ENCODE data around the gene DNASE1.
A peak's percentile ranks its signal among the peaks of the same experiment; 100 is the strongest.
"Not testable (repeated sequence)": the region's sequence is repeated elsewhere in the genome, so short reads cannot be mapped to it uniquely, and the experiment has no call there.

The DNASE1 gene

DNA sequence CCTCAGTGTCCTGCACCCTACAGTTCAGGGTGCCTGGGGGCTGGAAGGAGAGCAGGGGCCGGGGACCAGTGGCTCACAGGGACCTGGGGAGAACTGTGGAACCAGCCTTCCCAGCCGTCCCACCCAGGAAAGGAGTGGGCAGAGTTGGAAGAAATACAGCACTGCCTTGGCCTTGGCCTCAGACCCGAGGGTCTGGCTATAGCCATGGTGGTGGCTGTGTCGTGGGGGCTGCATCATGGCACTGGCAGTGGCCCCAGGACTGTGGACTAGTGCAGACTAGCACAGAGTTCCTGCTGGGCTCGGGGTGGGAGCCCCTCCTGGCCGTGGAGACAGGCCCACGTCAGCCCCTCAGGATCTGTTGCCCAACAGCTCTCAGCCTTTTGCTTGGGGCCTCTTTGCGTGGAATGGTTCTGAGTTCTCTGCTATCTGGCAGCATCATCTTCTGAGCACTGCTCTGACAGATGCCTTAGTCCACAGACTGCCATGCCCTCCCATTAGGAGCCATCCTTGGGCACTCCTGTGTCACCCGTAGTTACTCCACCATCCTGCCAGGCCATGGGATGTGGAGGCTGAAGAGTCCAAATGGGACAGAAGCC is 12.6 kb upstream of the DNASE1 start:
- no peak for DNase-seq

DNA sequence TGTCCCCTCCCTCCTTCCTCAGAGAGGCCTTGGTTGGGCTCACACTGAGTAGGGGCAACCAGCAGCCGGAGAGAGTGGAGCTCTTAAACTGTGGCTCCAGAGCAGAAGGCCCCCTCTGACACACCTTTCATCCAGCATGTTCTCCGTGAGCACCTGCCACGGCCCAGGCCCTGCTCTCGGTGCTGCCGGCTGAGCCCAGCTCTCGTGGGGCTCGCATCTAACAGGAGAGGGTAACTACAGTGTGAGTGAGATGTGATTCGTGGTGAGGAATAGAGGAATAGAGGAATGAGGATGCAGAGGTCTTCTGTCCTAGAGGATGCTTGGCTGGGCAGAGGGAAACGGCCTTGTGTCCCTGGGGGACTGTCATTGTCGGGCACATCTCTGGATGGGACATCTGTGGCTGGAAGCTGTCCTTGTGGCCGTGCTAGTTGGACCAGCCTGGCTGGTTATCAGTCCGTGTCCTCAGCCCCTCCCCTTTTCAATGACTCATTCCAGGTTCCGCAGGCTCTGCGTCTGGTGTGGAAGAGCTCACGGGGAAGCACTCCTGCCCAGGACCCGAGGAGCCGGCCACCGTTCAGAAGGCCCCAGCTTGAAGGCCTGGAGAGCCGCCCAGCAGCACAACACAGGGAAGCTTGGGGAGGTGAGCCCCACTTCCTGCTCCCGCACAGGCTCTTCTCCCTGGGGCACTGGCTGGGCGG is 11.9 kb upstream of the DNASE1 start:
- DNase-seq, result peak; percentile 19

DNA sequence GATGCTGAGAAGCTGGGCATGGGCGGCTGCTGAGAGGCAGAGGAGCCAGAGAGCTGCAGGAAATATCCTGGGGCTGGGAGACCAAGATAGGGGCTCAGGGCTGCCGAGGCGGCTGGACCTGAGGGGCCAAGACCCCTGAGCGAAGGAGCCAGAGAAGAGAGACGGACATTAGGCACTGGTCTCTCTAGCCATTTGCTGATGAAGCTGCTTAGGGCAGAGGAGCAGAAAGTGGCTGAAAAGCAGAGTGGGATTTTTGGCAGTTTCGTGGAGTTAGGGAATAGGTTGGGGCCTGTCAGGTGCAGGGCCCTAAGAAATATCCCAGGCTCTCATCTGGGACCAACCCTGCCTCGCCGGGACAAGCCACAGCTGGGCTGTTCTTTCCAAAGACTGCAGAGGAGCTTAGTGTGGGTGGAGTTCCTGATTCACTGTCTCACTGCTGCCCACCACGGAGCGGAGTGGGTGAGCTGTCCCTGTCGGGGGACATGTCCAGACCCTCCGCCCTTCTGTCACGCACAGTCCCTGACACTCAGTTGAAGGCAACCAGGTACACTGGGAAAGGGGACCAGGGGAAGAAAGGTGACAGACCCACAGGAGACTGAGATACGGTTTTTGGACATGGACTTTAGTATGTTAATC is 11.3 kb upstream of the DNASE1 start:
- no peak for DNase-seq

DNA sequence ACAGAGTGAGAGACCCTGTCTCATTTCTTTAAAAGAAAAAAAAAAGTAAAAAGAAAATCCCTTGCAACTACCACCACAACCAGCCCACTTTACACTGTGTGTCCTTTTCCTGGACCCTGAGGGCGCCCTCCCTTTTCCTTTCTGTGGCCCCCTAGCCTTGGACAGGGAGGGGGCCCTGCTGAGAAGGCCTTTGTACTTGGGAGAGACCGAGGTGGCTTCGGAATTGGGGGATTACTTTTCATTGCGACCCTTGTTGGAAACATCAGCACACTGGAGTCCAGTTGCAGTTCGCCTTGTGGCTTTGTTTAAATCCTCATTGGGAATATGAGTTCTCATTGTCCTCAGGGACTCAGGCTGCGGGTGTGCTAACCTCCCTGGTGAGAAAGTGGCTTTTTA is 9.4 kb upstream of the DNASE1 start:
- DNase-seq, result no peak

DNA sequence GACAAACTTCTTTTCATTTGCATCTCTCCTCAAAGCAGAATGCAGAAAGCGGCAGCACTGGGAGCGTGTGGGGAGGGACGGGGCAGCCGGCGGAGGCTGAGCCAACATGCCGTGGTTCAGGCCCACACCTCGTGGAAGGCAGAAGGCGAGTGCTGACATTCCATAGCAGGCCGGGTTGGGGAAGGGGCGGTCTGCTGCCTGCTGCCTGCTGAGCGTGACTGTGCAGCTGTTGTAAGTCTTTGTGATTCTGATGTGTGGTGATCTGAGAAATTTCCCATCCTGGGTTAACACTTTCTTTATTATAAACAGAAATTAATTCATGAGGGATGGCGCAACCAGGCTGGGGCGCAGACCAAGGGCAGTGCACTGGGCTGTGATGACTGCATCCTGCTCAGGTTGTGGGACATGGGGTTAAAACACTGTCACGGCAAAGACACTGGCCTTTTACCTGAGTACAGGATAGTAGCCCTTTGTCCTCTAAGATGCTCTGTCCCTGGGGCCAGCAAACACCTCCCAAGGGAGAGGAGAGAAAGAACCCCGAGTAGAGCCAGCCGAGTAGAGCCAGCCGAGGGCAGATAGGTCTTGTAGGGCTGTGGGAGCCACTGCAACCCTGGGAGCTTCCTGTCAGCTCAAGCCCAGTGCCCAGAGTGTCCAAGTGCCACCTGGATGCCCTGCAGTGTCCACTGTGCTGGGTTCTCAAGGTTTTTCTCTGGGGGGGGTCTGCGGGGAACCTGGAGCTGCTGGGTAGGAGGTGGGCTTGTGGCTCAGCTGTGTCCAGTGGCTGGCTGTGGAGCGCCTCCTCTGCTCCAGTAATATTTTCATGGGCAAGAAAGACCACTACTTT is 8.8 kb upstream of the DNASE1 start:
- DNase-seq, result peak; percentile 47

DNA sequence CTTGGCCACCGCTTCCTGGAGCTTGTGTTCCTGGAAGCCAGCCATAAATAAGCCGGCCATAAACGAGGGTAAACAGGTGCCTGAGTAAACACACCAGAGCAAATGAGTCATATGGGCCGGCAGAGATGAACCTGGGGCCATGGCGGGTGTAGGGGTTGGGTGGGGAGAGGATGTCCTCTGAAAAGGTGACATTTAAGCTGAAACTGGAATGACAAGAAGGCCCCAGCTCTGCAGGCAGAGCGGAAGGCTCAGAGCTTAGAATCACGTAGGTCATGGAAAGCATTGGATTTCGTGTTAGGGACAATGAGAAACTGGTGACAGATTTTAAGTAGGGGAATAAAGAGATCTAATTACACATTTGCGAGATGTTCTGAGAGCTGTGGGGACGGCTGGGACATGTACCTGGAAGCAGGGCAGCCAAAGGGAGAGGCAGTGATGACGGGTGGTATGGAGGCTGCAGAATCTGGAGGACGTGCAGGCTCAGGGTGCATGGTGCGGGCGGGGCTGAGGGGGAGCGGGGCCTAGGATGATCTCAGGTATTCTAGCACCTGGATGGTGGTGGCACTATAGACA is 8.1 kb upstream of the DNASE1 start:
- DNase-seq, result no peak

DNA sequence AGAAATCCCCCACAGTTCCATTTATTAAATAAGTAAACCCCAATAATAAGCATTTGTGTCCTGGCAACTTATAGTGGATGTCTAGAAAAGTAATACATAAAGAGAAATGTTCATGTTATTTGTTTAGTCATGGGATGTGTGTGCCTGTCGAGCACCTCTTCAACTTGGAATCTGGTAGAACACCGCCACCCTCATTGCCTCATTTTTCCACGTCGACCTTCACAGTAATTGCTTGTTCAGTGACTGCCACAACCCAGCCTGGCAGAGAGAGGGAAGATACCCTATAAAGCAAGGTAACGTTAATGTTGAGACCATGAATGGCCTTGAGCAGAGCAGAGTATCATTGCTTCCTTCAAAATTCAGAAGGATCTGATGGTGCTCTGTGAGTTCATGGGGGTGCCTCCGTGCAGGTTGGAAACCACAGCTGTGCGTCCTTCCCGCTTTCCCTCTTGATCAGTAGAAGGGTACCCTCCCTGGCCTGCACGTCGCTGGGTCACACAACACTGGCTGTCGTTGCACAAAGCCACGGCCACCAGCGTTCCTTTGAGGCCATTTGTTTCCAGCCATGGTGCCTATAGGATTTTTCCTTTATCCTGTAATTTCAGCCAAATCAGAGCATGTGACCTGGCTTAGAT is 3.7 kb upstream of the DNASE1 start:
- no peak for DNase-seq

DNA sequence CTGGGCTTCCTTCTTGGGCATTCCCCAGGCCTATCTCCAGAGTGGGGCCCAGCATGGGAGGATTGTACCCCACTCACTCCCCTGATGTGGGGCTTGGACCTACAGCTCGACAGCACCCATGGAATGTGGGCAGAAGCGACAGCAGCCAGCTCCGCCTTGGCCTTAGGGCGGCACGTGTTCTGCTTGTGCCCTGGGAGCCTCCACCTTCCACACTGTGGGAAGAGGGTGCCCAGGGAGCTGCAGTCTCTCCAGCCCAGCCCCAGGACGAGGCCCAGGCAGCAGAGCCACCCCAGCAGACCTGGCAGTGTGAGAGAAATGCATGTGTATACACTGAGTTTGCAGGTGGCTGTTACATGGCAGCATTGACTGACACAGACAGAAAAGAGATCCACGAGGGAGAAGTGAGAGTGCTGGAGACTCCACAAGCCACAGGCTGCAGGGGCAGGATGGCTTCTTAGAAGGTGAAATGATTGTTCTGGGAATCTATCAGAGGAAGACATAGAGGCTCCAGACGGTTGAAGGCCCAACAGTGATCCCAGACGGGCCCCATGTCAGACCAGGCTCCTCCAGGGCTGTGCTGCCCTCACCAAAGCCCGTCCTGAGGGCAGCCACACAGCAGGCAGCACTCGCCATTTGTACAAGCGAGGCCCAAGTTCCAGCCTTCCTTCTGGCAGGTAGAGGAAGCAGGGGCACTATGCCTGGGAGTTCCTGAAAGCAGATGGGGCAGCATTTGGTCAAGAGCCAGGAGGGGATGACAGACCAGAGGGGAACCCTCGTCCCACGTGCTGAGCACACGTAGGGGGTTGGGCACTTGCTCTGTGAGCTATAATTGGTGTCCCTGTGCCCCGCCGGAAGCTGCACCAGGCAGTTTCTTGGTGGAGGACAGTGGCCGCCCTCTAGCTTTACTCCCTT is 2.8 kb upstream of the DNASE1 start:
- no peak for DNase-seq

DNA sequence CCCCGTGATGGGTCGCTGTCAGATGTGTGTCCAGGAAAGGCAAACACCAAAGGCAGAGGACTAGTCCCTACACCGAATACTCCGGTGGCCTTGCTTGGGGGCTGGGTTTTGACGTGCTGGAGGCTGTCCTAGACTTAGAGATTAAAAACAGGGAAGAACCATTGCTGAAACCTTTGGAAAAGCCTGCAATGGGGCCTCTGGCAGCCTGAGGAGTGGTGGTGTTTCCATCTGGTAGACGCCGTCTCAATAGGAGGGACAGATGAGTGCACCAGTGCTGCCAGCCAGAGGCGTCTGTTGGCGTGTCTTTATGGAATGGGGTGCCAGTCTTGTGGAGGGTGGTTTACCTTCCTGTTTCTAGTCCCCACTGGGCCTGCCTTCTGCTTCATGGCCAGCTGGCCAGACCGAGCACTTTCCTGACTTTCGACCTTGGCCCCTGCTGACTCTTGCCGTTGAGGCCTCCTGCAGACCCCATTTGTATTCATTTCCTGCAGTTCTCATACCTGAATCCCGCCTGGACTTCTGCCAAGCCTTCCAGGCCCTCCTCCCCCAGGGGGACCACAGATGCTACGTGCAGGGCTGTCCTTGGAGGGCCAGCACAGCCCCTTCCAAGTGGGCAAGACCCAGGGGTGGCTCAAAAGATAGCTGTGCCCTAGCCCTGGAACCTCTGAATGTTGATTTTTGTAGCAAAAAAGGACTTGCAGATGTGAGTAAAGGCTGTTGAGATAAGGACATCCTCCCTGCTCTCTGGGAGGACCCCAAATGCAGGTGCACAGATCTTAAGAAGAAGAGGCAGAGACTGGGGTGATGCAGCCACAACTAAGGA is 1.9 kb upstream of the DNASE1 start:
- no peak for DNase-seq

DNA sequence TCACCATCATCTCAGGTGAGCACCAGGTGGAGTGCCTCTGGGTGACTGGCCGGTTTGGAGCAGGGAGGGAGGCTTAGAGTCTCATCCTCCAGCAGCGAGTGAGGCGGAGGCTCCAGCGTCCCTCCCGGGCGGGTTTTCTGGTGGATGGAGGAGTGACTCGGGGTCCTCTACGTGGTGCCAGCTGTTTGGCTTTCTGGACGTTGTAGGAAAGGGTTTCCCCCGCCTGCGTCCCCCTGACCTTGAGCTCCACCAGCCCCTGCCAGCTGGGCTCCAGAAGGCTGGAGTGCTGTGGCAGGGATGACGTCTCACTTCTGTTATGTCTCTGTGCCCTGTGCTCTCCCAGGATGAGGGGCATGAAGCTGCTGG is 522 bp downstream of the DNASE1 start:
- DNase-seq, result no peak

DNA sequence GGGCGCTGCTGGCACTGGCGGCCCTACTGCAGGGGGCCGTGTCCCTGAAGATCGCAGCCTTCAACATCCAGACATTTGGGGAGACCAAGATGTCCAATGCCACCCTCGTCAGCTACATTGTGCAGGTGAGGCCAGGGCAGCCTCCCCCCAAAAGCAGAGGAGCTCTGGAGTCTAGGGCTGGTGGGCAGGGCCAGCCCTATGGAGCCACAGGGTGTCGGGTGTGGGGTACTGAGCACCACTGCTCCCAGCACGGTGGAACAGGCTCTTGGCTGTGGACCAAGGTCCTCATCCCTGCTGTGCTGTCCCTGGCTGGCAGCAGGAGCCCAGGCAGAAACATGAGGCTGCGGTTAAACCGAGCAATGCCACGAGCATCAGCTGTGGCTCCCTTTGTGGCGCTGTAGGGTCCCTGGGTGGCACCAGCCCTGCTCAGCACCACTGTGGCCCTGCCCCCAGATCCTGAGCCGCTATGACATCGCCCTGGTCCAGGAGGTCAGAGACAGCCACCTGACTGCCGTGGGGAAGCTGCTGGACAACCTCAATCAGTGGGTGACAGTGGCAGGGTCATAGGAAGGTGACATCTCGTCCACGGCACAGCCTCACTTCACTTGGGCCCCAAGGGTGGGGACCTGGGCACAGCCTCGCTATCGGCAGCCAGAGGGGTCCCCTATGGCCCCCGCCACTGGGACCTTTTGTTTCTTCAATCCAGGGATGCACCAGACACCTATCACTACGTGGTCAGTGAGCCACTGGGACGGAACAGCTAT is 1.1 kb downstream of the DNASE1 start:
- no peak for DNase-seq

DNA sequence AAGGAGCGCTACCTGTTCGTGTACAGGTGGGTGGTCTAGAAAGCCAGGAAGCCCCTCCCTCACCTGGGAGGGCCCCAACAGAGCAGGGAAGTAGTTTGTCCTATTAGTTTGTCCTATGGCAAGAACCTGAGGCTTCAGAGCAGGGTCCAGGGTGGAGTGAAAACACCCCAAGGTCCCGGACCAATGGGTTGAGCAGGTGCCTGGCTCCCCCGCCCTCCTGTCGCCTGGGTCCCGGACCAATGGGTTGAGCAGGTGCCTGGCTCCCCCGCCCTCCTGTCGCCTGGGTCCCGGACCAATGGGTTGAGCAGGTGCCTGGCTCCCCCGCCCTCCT is 1.6 kb downstream of the DNASE1 start:
- DNase-seq, result not testable (repeated sequence)

DNA sequence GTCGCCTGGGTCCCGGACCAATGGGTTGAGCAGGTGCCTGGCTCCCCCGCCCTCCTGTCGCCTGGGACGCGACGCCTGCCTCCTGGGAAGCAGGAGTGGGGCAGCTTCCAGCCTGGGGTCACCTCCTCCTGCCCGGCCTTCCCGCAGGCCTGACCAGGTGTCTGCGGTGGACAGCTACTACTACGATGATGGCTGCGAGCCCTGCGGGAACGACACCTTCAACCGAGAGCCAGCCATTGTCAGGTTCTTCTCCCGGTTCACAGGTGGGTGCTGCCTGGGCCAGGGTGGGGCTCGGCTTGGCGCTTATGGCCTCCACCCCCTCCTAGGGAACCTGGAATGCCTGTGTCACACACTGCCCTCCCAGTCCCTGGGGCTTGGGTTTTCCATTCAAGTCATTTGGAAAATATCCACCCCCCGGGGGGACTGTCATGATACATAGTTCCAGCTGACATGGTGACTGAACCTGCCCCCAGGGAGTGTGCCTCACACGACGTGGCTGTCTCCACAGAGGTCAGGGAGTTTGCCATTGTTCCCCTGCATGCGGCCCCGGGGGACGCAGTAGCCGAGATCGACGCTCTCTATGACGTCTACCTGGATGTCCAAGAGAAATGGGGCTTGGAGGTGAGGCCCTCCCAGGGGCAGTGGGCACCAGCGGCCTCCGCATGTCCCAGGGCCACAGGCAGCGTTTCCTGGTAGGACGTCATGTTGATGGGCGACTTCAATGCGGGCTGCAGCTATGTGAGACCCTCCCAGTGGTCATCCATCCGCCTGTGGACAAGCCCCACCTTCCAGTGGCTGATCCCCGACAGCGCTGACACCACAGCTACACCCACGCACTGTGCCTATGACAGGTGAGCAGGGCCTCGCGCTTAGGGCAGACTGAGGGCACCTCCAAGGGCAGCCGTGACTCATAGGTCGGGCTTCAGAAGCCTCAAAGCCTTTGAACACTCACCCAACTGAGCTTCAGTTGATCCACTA is 2.3 kb downstream of the DNASE1 start:
- no peak for DNase-seq

DNA sequence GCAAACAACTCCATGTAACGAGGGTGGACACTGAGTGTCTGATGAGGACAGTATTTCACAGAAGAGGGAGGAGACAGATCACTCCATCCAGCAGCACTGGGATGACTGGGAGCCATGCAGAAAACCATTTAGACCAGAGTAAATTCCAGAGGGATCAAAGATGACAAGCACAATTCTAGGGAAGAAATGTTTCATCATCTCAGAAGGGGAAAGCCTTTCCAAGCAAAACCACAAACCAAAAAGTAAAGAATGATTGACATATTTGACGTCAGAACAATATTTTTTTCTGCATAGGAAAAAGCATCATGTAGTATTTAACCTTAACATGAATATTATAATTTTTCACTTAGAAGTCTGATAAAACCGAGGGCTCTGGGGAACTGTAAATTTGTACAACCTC is 4.8 kb downstream of the DNASE1 start:
- DNase-seq, result peak; percentile 59

DNA sequence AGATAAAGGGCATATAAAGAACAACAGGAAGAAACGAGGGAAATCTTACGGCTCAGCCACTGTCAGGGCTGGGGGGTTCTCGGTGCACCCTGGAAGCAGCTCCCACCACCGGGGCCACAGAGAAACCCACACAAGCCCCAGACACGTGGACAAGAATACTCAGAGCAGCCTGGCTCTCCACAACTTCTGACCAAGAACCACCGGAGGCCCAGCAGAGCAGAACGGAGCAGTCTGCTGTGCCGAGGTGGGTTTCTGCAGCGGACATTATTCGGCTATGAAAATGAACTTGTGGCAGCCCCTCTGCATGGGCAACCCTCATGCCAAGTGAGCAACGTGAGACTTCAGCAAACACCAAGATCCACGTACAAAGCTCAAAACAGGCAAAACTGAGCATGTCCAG is 6.8 kb downstream of the DNASE1 start:
- no peak for DNase-seq

DNA sequence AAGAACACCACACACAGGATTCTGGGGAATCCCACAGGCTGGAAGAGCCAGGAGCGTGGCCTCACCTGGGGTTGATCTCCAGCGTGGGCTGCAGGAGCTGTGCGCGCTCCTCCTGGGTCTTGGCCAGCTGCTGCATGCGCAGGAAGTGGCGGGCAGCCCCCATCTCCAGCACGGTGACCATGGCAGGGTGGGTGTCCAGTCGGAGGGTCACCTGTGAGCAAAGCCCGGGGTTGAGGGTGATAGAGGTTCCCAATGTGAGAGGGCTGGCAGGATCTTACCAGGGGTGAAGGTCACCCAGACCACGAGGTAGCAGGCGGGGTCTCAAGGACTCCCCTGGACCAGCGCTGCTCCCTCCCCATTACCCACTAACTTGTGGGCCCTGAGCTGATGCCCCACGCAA is 7.4 kb downstream of the DNASE1 start:
- DNase-seq, result no peak

DNA sequence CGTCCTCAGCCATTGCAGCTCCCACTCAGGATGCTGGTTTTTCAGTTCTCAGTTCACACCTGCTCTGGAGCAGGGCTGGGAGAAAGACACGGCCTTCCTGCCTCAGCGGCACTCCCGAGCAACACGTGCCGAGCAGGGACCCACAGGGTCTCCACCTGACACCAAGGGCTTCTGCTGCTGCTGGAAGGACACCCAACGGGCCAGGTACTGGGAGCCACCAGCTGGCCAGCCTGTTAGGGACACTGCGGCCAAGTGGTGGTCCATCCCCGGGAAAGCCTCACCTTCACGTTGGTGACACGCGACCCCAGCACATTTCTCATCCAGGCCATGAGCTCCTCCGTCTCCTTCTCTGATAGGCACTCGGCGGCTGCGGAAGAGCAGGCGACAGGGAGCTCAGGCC is 8.1 kb downstream of the DNASE1 start:
- no peak for DNase-seq

DNA sequence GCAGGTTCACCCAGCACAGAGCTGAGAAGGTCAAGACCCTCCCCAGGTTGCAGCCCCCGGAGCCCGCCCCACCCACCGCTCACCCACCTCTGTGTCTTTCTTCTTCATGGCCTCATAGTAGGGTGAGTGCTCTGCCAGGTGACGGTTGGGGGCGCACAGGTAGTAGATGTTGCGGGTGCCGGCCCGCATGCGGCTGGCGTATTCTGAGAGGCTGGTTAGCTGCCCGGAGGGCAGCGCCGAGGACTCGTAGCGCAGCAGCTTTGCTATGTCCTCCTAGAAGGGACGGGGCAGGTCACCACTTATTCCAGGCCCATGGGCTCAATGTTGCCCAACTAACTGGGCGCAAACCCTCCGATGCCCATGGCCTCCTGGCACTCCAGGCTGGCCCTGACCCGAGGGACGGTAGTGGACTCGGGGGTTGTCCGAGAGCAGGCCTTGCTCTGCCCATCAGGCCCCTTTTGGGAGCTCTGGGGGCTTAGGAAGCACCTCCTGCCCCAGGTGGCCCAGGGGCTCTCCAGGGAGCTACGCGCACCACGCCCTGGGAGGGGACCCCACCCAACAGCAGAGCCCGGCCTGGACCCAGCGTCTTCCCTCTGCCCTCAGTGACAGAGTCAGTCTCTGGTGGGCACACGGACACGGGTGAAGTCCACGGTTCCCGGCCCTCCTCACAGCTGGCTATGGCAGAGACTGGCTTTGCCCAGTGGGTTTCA is 9.9 kb downstream of the DNASE1 start:
- DNase-seq, result no peak
